Activated CD4-positive, alpha-beta T cell treated with anti-CD3 and anti-CD28 coated beads for 36 hours (primary cell): ENCODE results near the gene PLPPR4. TPM values are rescaled to one million over a fixed set of nuclear protein-coding genes. Genes with fewer than 3 reads are reported as not detected.
"Not testable (repeated sequence)": the region's sequence is repeated elsewhere in the genome, so short reads cannot be mapped to it uniquely, and the experiment has no call there.

ENCODE experiments used
- ATAC-seq: fragments of 200-7000 bp; cut with Tn5 transposase; one replicate; pipeline ENCODE4 v1.10.0; 2021; ENCODE audit warnings: mild to moderate bottlenecking, moderate library complexity
- CTCF ChIA-PET: fragments of 350-600 bp; sonication (Branson Sonifier 250); formaldehyde crosslinking; loops from one replicate; lab custom pipeline; 2021; ENCODE audit warnings: antibody characterized with exemption; lab: Charles Lee
- POLR2A ChIA-PET: fragments of 350-600 bp; sonication (Branson Sonifier 250); formaldehyde crosslinking; loops from one replicate; lab custom pipeline; 2021; ENCODE audit warnings: antibody characterized with exemption, inconsistent platforms; lab: Charles Lee
- DNase-seq: peaks from one replicate; pipeline ENCODE4 v3.0.0-alpha.2; 2020
- H3K27ac Mint-ChIP-seq: one replicate; pipeline ENCODE4 v1.8.0; 2021; ENCODE audit warnings: mixed read lengths
- H3K27me3 Mint-ChIP-seq: one replicate; pipeline ENCODE4 v1.8.0; 2021; ENCODE audit warnings: mixed read lengths
- H3K36me3 Mint-ChIP-seq: one replicate; pipeline ENCODE4 v1.8.0; 2021; ENCODE audit warnings: low read depth, mixed read lengths
- H3K4me1 Mint-ChIP-seq: one replicate; pipeline ENCODE4 v1.8.0; 2021; ENCODE audit warnings: mixed read lengths
- H3K4me3 Mint-ChIP-seq: one replicate; pipeline ENCODE4 v1.8.0; 2021; ENCODE audit warnings: mild to moderate bottlenecking, moderate library complexity, mixed read lengths
- H3K9me3 Mint-ChIP-seq: one replicate; pipeline ENCODE4 v1.8.0; 2021; ENCODE audit warnings: low read depth, mixed read lengths
- intact Hi-C, 2 experiments: fragments of 100-400 bp; cut with DNase I in 1 of 2; cut with micrococcal nuclease in 1 of 2; formaldehyde crosslinking; loops; one replicate each; pipeline versions ENCODE4 v1.14.2 to v1.15.1; 2022 to 2024; cut with DNase I, micrococcal nuclease
- total RNA-seq, 2 experiments: library from RNA; stranded (reverse); gene quantifications; one replicate each; pipeline ENCODE4 v1.2.3, GENCODE V29; 2021

Gene PLPPR4
- total RNA-seq, 2 experiments from 2014 or later = not detected

- H3K36me3 Mint-ChIP-seq = no peaks in the 10 kb centered on the region
- H3K27me3 Mint-ChIP-seq = peaks cover 5% of the 10 kb centered on the region
- CTCF ChIA-PET = no interaction called here
- H3K4me3 Mint-ChIP-seq = no peak overlapping the region
- POLR2A ChIA-PET = no interaction called here
- no peaks in the 10 kb centered on the region for H3K9me3 Mint-ChIP-seq
- H3K4me1 Mint-ChIP-seq = no peaks in the 10 kb centered on the region
- no peak for DNase-seq
- ATAC-seq = no peak
- intact Hi-C loops = no loop called here
- no peak overlapping the region for H3K27ac Mint-ChIP-seq
Observed at GRCh38 chr1:99236756-99237155, 27.5 kb upstream of the PLPPR4 start.

GRCh38 chr1:99239690-99240089 lies 24.6 kb upstream of the PLPPR4 start:
- H3K36me3 Mint-ChIP-seq = no peaks in the 10 kb centered on the region

GRCh38 chr1:99240621-99241020 lies 23.7 kb upstream of the PLPPR4 start:
- Mint-ChIP-seq H3K4me3 (no peak overlapping the region), H3K36me3 (no peaks in the 10 kb centered on the region), H3K27me3 (peaks cover 5% of the 10 kb centered on the region), H3K27ac (no peak overlapping the region), H3K9me3 (peaks cover 2% of the 10 kb centered on the region), H3K4me1 (no peaks in the 10 kb centered on the region)
- DNase-seq = no peak
- ChIA-PET POLR2A (no interaction called here), CTCF (interaction anchor here (0.7 to 1.1 kb wide), 2 partner anchors 9 to 108 kb away, joined by 3 read pairs; no protein-coding TSS in a partner anchor)
- intact Hi-C loops = no loop called here
- ATAC-seq = no peak

More at GRCh38 chr1:99239690-99240089, 24.6 kb upstream of the PLPPR4 start:
- POLR2A ChIA-PET = no interaction called here
- H3K27me3 Mint-ChIP-seq = peaks cover 5% of the 10 kb centered on the region
- DNase-seq = no peak
- no peak for ATAC-seq
- CTCF ChIA-PET = no interaction called here
- no peaks in the 10 kb centered on the region for H3K4me1 Mint-ChIP-seq
- intact Hi-C loops = no loop called here
- H3K9me3 Mint-ChIP-seq = no peaks in the 10 kb centered on the region
- H3K4me3 Mint-ChIP-seq = no peak overlapping the region
- no peak overlapping the region for H3K27ac Mint-ChIP-seq

- Mint-ChIP-seq H3K4me1 (no peaks in the 10 kb centered on the region), H3K27ac (no peak overlapping the region), H3K9me3 (peaks cover 2% of the 10 kb centered on the region), H3K27me3 (peaks cover 4% of the 10 kb centered on the region), H3K36me3 (no peaks in the 10 kb centered on the region), H3K4me3 (no peak overlapping the region)
- CTCF ChIA-PET = no interaction called here
- intact Hi-C loops = no loop called here
- ATAC-seq (no peak), DNase-seq (no peak)
- POLR2A ChIA-PET = no interaction called here
Observed at GRCh38 chr1:99246152-99246551, 18.1 kb upstream of the PLPPR4 start.

GRCh38 chr1:99247199-99247598 lies 17.1 kb upstream of the PLPPR4 start:
- ATAC-seq (no peak), DNase-seq (no peak)
- intact Hi-C loops = no loop called here
- Mint-ChIP-seq H3K4me3 (no peak overlapping the region), H3K36me3 (no peaks in the 10 kb centered on the region), H3K4me1 (no peaks in the 10 kb centered on the region), H3K27ac (no peak overlapping the region), H3K27me3 (peaks cover 4% of the 10 kb centered on the region), H3K9me3 (peaks cover 2% of the 10 kb centered on the region)
- ChIA-PET CTCF (no interaction called here), POLR2A (no interaction called here)

- Mint-ChIP-seq H3K9me3 (no peaks in the 10 kb centered on the region), H3K27me3 (peaks cover 4% of the 10 kb centered on the region), H3K27ac (no peak overlapping the region), H3K4me1 (no peaks in the 10 kb centered on the region), H3K36me3 (no peaks in the 10 kb centered on the region), H3K4me3 (no peak overlapping the region)
- ChIA-PET POLR2A (no interaction called here), CTCF (no interaction called here)
- no peak for ATAC-seq
- no peak for DNase-seq
- intact Hi-C loops = no loop called here
Observed at GRCh38 chr1:99250728-99251127, 13.6 kb upstream of the PLPPR4 start.

GRCh38 chr1:99251308-99251707 lies 13.0 kb upstream of the PLPPR4 start:
- POLR2A ChIA-PET = no interaction called here
- no peaks in the 10 kb centered on the region for H3K4me1 Mint-ChIP-seq

GRCh38 chr1:99252630-99253029 lies 11.7 kb upstream of the PLPPR4 start:
- no peaks in the 10 kb centered on the region for H3K4me1 Mint-ChIP-seq
- no peak for DNase-seq
- no peak overlapping the region for H3K27ac Mint-ChIP-seq
- H3K36me3 Mint-ChIP-seq = no peaks in the 10 kb centered on the region
- peaks cover 4% of the 10 kb centered on the region for H3K27me3 Mint-ChIP-seq
- H3K9me3 Mint-ChIP-seq = no peaks in the 10 kb centered on the region
- no peak for ATAC-seq
- CTCF ChIA-PET = interaction anchor here (1.0 to 1.6 kb wide), 2 partner anchors 11 to 72 kb away, joined by 3 to 4 read pairs; partner anchors contain the start of gene PLPPR4
- POLR2A ChIA-PET = no interaction called here
- no peak overlapping the region for H3K4me3 Mint-ChIP-seq
- intact Hi-C loops = no loop called here

More at GRCh38 chr1:99251308-99251707, 13.0 kb upstream of the PLPPR4 start:
- no peak for ATAC-seq
- CTCF ChIA-PET = no interaction called here
- no peak overlapping the region for H3K4me3 Mint-ChIP-seq
- H3K27me3 Mint-ChIP-seq = peaks cover 4% of the 10 kb centered on the region
- no peaks in the 10 kb centered on the region for H3K9me3 Mint-ChIP-seq
- intact Hi-C loops = no loop called here
- no peak overlapping the region for H3K27ac Mint-ChIP-seq
- DNase-seq = no peak
- H3K36me3 Mint-ChIP-seq = no peaks in the 10 kb centered on the region

GRCh38 chr1:99260402-99260801 lies 3.9 kb upstream of the PLPPR4 start:
- H3K27ac Mint-ChIP-seq, CTCF ChIA-PET, H3K36me3 Mint-ChIP-seq, H3K4me1 Mint-ChIP-seq, H3K4me3 Mint-ChIP-seq, intact Hi-C loops, DNase-seq, ATAC-seq, POLR2A ChIA-PET, H3K9me3 Mint-ChIP-seq: not testable (repeated sequence)
- H3K27me3 Mint-ChIP-seq = peaks cover 29% of the 10 kb centered on the region

GRCh38 chr1:99265124-99265523 lies 832 bp downstream of the PLPPR4 start:
- no peak for DNase-seq
- Mint-ChIP-seq H3K4me1 (peaks cover 3% of the 10 kb centered on the region), H3K27me3 (peaks cover 42% of the 10 kb centered on the region), H3K27ac (no peak overlapping the region), H3K9me3 (no peaks in the 10 kb centered on the region), H3K4me3 (no peak overlapping the region), H3K36me3 (no peaks in the 10 kb centered on the region)
- POLR2A ChIA-PET = no interaction called here
- no peak for ATAC-seq
- intact Hi-C loops = no loop called here
- CTCF ChIA-PET = no interaction called here

GRCh38 chr1:99266726-99267125 lies 2.4 kb downstream of the PLPPR4 start:
- ATAC-seq (no peak), DNase-seq (no peak)
- CTCF ChIA-PET = no interaction called here
- intact Hi-C loops = no loop called here
- no peaks in the 10 kb centered on the region for H3K9me3 Mint-ChIP-seq
- H3K27me3 Mint-ChIP-seq = peaks cover 42% of the 10 kb centered on the region
- POLR2A ChIA-PET = no interaction called here
- no peaks in the 10 kb centered on the region for H3K36me3 Mint-ChIP-seq
- H3K4me1 Mint-ChIP-seq = peaks cover 3% of the 10 kb centered on the region
- no peak overlapping the region for H3K27ac Mint-ChIP-seq
- H3K4me3 Mint-ChIP-seq = no peak overlapping the region

GRCh38 chr1:99268021-99268420 lies 3.7 kb downstream of the PLPPR4 start:
- intact Hi-C loops = no loop called here
- ATAC-seq (no peak), DNase-seq (no peak)
- ChIA-PET POLR2A (no interaction called here), CTCF (no interaction called here)
- Mint-ChIP-seq H3K4me3 (no peak overlapping the region), H3K4me1 (peaks cover 3% of the 10 kb centered on the region), H3K9me3 (no peaks in the 10 kb centered on the region), H3K36me3 (no peaks in the 10 kb centered on the region), H3K27me3 (peaks cover 35% of the 10 kb centered on the region), H3K27ac (no peak overlapping the region)

GRCh38 chr1:99269321-99269720 lies 5.0 kb downstream of the PLPPR4 start:
- DNase-seq (no peak), ATAC-seq (no peak)
- intact Hi-C loops = no loop called here
- Mint-ChIP-seq H3K4me1 (no peaks in the 10 kb centered on the region), H3K9me3 (peaks cover 3% of the 10 kb centered on the region), H3K27me3 (peaks cover 23% of the 10 kb centered on the region), H3K36me3 (no peaks in the 10 kb centered on the region), H3K27ac (no peak overlapping the region), H3K4me3 (no peak overlapping the region)
- ChIA-PET POLR2A (no interaction called here), CTCF (no interaction called here)
